ENCODE data around the gene TMTC2.

- TF ChIP-seq EZH2phosphoT487 (IDR thresholded peaks at IDR 0.05; ENCODE audit: low read depth) (no peak), CTCF (IDR thresholded peaks at IDR 0.05; ENCODE audit: low read depth, low read length) (no peak)
These were observed 428.3 kb downstream of the TMTC2 start for GRCh38 chr12:83114966-83115365.
